Transverse colon (tissue), 4 donors: Measurements from ENCODE around the gene TMC3. TPM values are rescaled to one million over a fixed set of nuclear protein-coding genes. Genes with fewer than 3 reads are reported as not detected.

Experiments
- DNase-seq: peaks from one replicate; pipeline ENCODE4 v3.0.0-alpha.2; 2019
- H3K27ac ChIP-seq, 4 donors: fragments of 200-600 bp; sonication (generic); 2 replicates each; pipeline ENCODE4 v1.5.1; 2016 to 2018; ENCODE audit warnings: inconsistent platforms in 4 of 4
- H3K27me3 ChIP-seq: fragments of 200-600 bp; sonication (generic); 2 replicates; pipeline ENCODE4 v1.5.1; 2017; ENCODE audit warnings: inconsistent platforms
- H3K36me3 ChIP-seq, 4 donors: fragments of 200-600 bp; sonication (generic); 2 replicates each; pipeline ENCODE4 v1.5.1; 2017 to 2019; ENCODE audit warnings: inconsistent platforms in 4 of 4
- H3K4me1 ChIP-seq, 4 donors: fragments of 200-600 bp; sonication (generic); 2 replicates each; pipeline ENCODE4 v1.5.1; 2017 to 2020; ENCODE audit warnings: inconsistent platforms in 4 of 4
- H3K4me3 ChIP-seq, 4 donors: fragments of 200-600 bp; sonication (generic); 1 replicate in 1 of 4; 2 replicates in 3 of 4; pipeline versions ENCODE4 v1.5.1 to v1.6.1; 2017 to 2019; ENCODE audit warnings: inconsistent platforms in 4 of 4
- H3K9me3 ChIP-seq, 2 donors: fragments of 200-600 bp; sonication (generic); 2 replicates each; pipeline ENCODE4 v1.5.1; 2017 to 2019; ENCODE audit warnings: inconsistent platforms in 2 of 2
- EP300 ChIP-seq: sonication (generic); formaldehyde crosslinking; IDR thresholded peaks from one replicate; pipeline ENCODE4 v1.6.1; 2017; ENCODE audit warnings: antibody characterized with exemption, low read depth
- POLR2A ChIP-seq: fragments of 450-650 bp; IDR thresholded peaks from one replicate; pipeline ENCODE4 v1.6.1; 2016; ENCODE audit warnings: antibody characterized with exemption, mild to moderate bottlenecking, moderate library complexity
- POLR2AphosphoS5 ChIP-seq, 3 donors: sonication (generic); formaldehyde crosslinking; IDR thresholded peaks; one replicate each; pipeline ENCODE4 v1.6.1; 2016; ENCODE audit warnings: antibody characterized with exemption in 3 of 3
- WGBS, 2 donors: methylation state at CpG; one replicate each; pipeline ENCODE4 v1.1.5; 2018; ENCODE audit warnings: low coverage in 1 of 2; 5-methylcytosine and 5-hydroxymethylcytosine counted together
- in situ Hi-C, 4 donors: fragments of 200-750 bp; cut with MboI; loops; one replicate each; pipeline versions ENCODE4 v1.15.0 to v1.15.1; 2017; ENCODE audit warnings: low sequenced_read_pairs in 3 of 4, low pct_ligation_motif_present in 1 of 4, low pct_unique_long_range_greater_than_20kb in 1 of 4
- intact Hi-C: fragments of 100-400 bp; cut with DNase I; formaldehyde crosslinking; loops from one replicate; pipeline ENCODE4 v1.15.1; 2023; ENCODE audit warnings: low total_unique reads
- total RNA-seq, 4 donors: library from RNA; depleted of rRNA; stranded (reverse); fragments of >200 nt; gene quantifications; one replicate each; pipeline ENCODE4 v1.1.0, GENCODE V29; 2016
- TF ChIP-seq, protein P1 (sequence below), 5 experiments: fragments of 200-600 bp in 3 of 5; fragments of 450-650 bp in 2 of 5; sonication (generic) in 3 of 5; IDR thresholded peaks; 1 replicate in 2 of 5; 2 replicates in 3 of 5; pipeline ENCODE4 v1.5.1; 2016 to 2017; ENCODE audit warnings: antibody characterized with exemption in 5 of 5, inconsistent platforms in 3 of 5, mild to moderate bottlenecking in 2 of 5, moderate library complexity in 1 of 5

TMC3 gene
- total RNA-seq, 4 donors from 2014 or later, result 0.14 to 0.64 TPM; not detected in 2

DNA sequence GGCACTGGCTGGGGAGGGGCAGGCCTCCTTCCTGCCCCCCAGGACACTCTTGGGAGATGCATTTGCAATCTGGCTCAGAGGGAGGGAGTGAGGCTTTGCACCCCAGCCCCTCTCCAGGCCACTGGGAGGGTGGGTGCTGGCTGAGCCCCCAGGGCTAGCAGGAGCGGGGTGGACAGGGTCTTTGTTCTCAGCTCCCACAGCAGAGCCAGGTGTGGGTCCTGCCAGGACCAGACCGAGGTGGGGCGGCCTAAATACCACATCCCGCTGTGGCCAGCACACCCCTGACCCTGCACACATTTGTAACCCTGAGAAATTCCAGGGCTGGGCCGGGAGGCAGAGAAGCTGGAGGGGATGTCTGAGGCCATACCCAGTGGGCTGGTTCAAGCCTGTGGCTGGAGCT is 91.1 kb downstream of the TMC3 start:
- Histone ChIP-seq H3K4me3 (no peak overlapping the region), H3K27me3 (no peaks in the 10 kb centered on the region), H3K27ac (no peak overlapping the region), H3K9me3 (no peaks in the 10 kb centered on the region), H3K36me3 (no peaks in the 10 kb centered on the region), H3K4me1 (peaks cover 4 to 23% (median 13%) of the 10 kb centered on the region in 4 donors)
- DNase-seq, result peak; percentile 5
- in situ Hi-C loops, result loop anchor here in 1 of 4 donors (5.0 kb wide), 1 partner anchor 119 kb away; no protein-coding TSS in a partner anchor
- no peak for TF ChIP-seq EP300
- TF ChIP-seq, protein P1, sequence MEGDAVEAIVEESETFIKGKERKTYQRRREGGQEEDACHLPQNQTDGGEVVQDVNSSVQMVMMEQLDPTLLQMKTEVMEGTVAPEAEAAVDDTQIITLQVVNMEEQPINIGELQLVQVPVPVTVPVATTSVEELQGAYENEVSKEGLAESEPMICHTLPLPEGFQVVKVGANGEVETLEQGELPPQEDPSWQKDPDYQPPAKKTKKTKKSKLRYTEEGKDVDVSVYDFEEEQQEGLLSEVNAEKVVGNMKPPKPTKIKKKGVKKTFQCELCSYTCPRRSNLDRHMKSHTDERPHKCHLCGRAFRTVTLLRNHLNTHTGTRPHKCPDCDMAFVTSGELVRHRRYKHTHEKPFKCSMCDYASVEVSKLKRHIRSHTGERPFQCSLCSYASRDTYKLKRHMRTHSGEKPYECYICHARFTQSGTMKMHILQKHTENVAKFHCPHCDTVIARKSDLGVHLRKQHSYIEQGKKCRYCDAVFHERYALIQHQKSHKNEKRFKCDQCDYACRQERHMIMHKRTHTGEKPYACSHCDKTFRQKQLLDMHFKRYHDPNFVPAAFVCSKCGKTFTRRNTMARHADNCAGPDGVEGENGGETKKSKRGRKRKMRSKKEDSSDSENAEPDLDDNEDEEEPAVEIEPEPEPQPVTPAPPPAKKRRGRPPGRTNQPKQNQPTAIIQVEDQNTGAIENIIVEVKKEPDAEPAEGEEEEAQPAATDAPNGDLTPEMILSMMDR (IDR thresholded peaks at IDR 0.05), result no peak
- WGBS, 2 donors, result 92% methylated on average over 5 of the region's 5 CpGs; no CpG with 5 or more reads in 1 of the 2 donors
- intact Hi-C loops, result no loop called here

DNA sequence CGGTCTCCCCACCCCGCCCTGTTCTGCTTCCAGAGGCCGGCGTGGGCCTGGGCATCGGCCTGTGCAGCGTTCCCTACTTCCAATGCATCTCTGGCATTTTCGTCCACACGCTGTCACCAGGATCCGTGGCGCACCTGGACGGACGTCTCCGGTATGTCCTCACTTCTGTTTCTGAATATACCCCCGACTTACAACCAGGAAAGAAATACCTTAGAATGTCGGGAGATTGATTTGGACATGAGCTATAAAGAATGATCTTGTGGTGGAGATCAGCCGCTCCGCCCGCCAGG is 91.5 kb downstream of the TMC3 start:
- Histone ChIP-seq H3K27ac (no peak overlapping the region), H3K4me1 (peaks cover 4 to 23% (median 13%) of the 10 kb centered on the region in 4 donors), H3K9me3 (no peaks in the 10 kb centered on the region), H3K36me3 (no peaks in the 10 kb centered on the region), H3K4me3 (no peak overlapping the region), H3K27me3 (no peaks in the 10 kb centered on the region)
- in situ Hi-C loops (loop anchor here in 1 of 4 donors (5.0 kb wide), 1 partner anchor 120 kb away; no protein-coding TSS in a partner anchor), intact Hi-C loops (no loop called here)
- TF ChIP-seq, protein P1 (IDR thresholded peaks at IDR 0.05), result no peak
- TF ChIP-seq POLR2A (no peak), POLR2AphosphoS5 (IDR thresholded peaks at IDR 0.05) (no peak), EP300 (no peak)
- no peak for DNase-seq
- WGBS, 2 donors, result 94 to 100% methylated on average over 3 to 18 of the region's 18 CpGs

DNA sequence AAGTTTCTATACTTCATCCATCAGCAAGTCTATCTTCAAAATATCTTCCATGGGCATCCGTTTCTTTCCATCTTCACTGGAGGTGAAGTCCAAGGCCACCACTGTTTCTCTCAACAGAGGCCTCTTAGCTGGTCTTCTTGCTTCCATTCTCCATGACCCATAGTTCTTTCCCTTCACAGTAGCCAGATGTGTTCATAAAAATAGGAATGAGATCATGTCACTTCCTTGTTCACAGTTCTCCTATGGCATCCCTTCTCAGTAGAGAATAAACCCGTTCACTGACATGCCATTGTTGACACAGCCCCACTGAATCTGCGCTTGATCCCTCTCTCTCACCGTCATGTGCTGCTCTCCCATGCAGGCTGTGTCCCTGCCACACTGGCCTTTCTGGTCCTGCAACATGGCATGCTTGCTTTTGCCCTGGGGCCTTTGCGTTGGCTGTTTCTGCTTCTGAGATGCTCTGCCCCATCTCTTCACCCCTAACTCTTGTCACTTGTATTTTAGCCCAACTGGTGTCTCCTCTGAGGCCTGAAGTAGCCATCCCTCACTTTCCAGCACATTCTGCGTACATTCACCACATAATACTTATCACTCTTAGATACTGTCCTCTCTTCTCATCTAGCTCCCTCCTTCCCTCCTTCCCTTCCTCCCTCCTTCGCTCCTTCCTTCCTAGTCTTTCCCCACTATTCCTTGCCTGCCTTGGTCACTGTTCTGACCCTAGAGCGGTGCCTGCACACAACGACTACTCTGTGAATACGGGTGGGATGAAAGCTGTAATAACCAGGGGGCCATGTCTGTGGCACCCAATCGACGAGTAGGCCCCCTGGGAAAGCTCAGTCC is 92.0 kb downstream of the TMC3 start:
- WGBS, 2 donors, result 94 to 96% methylated on average over 11 to 12 of the region's 12 CpGs
- Histone ChIP-seq H3K9me3 (no peaks in the 10 kb centered on the region), H3K27ac (no peak overlapping the region), H3K27me3 (no peaks in the 10 kb centered on the region), H3K36me3 (no peaks in the 10 kb centered on the region), H3K4me1 (peaks cover 4 to 23% (median 13%) of the 10 kb centered on the region in 4 donors), H3K4me3 (no peak overlapping the region)
- TF ChIP-seq EP300, result no peak
- TF ChIP-seq POLR2A, result no peak
- TF ChIP-seq POLR2AphosphoS5 (IDR thresholded peaks at IDR 0.05), result no peak
- intact Hi-C loops, result no loop called here
- in situ Hi-C loops, result loop anchor here in 1 of 4 donors (5.0 kb wide), 1 partner anchor 120 kb away; no protein-coding TSS in a partner anchor
- peak; percentile 3 for DNase-seq

DNA sequence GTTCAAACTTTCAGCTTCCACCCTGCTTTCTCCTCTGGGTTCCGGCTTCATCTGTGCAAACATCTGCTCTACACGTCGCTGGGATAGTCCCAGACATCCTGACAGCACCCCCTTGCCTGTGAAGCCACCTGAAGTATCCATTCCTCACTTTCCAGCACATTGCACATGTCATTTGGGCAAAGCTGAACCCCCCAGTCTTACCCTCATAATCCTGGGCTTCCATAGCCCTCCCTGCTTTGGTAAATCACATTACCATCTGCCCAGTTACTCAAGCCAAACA is 92.6 kb downstream of the TMC3 start:
- Histone ChIP-seq H3K27me3 (no peaks in the 10 kb centered on the region), H3K4me3 (no peak overlapping the region), H3K4me1 (peaks cover 4 to 23% (median 13%) of the 10 kb centered on the region in 4 donors), H3K9me3 (no peaks in the 10 kb centered on the region), H3K36me3 (no peaks in the 10 kb centered on the region), H3K27ac (no peak overlapping the region)
- no peak for TF ChIP-seq EP300
- TF ChIP-seq POLR2AphosphoS5 (IDR thresholded peaks at IDR 0.05), result no peak
- TF ChIP-seq, protein P1 (IDR thresholded peaks at IDR 0.05), result no peak
- no peak for TF ChIP-seq POLR2A
- intact Hi-C loops (no loop called here), in situ Hi-C loops (loop anchor here in 1 of 4 donors (5.0 kb wide), 1 partner anchor 121 kb away; no protein-coding TSS in a partner anchor)
- 92% methylated on average over 3 of the region's 3 CpGs; no CpG with 5 or more reads in 1 of the 2 donors for WGBS, 2 donors
- no peak for DNase-seq

Other genes starting within 250 kb of the TMC3 start
- gene CFAP161, start 239.9 kb downstream of the TMC3 start, total RNA-seq, result not detected
- 10 to 100 TPM in 3 of 4 donors, 1 to 10 TPM in 1; 5.2 to 40.0 (median 22.3) TPM for gene IL16, start 177.3 kb downstream of the TMC3 start, total RNA-seq
- 10 to 100 TPM; 11.2 to 54.5 (median 41.3) TPM for gene STARD5, start 50.1 kb downstream of the TMC3 start, total RNA-seq